Measurements from ENCODE around the gene MEGF11. TPM values are rescaled to one million over a fixed set of nuclear protein-coding genes. Genes with fewer than 3 reads are reported as not detected.

MEGF11 gene
- total RNA-seq, 1 donor from 2014 or later: not detected

- Mint-ChIP-seq H3K27ac (no peak overlapping the region), H3K9me3 (no peaks in the 10 kb centered on the region), H3K27me3 (no peaks in the 10 kb centered on the region), H3K4me1 (no peaks in the 10 kb centered on the region), H3K36me3 (ENCODE audit: low read depth) (no peaks in the 10 kb centered on the region), H3K4me3 (no peak overlapping the region)
- TF ChIP-seq, protein P1, sequence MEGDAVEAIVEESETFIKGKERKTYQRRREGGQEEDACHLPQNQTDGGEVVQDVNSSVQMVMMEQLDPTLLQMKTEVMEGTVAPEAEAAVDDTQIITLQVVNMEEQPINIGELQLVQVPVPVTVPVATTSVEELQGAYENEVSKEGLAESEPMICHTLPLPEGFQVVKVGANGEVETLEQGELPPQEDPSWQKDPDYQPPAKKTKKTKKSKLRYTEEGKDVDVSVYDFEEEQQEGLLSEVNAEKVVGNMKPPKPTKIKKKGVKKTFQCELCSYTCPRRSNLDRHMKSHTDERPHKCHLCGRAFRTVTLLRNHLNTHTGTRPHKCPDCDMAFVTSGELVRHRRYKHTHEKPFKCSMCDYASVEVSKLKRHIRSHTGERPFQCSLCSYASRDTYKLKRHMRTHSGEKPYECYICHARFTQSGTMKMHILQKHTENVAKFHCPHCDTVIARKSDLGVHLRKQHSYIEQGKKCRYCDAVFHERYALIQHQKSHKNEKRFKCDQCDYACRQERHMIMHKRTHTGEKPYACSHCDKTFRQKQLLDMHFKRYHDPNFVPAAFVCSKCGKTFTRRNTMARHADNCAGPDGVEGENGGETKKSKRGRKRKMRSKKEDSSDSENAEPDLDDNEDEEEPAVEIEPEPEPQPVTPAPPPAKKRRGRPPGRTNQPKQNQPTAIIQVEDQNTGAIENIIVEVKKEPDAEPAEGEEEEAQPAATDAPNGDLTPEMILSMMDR (IDR thresholded peaks at IDR 0.05): no peak
- ATAC-seq (ENCODE audit: low read depth): no peak
- CTCF ChIA-PET: no interaction called here
- intact Hi-C loops (cut with micrococcal nuclease): no loop called here
- DNase-seq: no peak
- POLR2A ChIA-PET: no interaction called here
These were observed 113.9 kb downstream of the MEGF11 start for GRCh38 chr15:66139591-66140207.

GRCh38 chr15:66138892-66139590 lies 114.5 kb downstream of the MEGF11 start:
- H3K9me3 Mint-ChIP-seq: no peaks in the 10 kb centered on the region

GRCh38 chr15:66138096-66138783 lies 115.3 kb downstream of the MEGF11 start:
- no peaks in the 10 kb centered on the region for H3K36me3 Mint-ChIP-seq (ENCODE audit: low read depth)
- H3K9me3 Mint-ChIP-seq: no peaks in the 10 kb centered on the region
- H3K4me1 Mint-ChIP-seq: no peaks in the 10 kb centered on the region
- intact Hi-C loops (cut with micrococcal nuclease): no loop called here
- POLR2A ChIA-PET: no interaction called here
- no peak overlapping the region for H3K27ac Mint-ChIP-seq
- DNase-seq: no peak
- H3K27me3 Mint-ChIP-seq: no peaks in the 10 kb centered on the region
- H3K4me3 Mint-ChIP-seq: no peak overlapping the region
- CTCF ChIA-PET: no interaction called here
- no peak for ATAC-seq (ENCODE audit: low read depth)
- TF ChIP-seq, protein P1 (IDR thresholded peaks at IDR 0.05): no peak

More at GRCh38 chr15:66138892-66139590, 114.5 kb downstream of the MEGF11 start:
- ChIA-PET CTCF (no interaction called here), POLR2A (no interaction called here)
- Mint-ChIP-seq H3K36me3 (ENCODE audit: low read depth) (no peaks in the 10 kb centered on the region), H3K27ac (no peak overlapping the region), H3K4me3 (no peak overlapping the region), H3K4me1 (no peaks in the 10 kb centered on the region), H3K27me3 (no peaks in the 10 kb centered on the region)
- intact Hi-C loops (cut with micrococcal nuclease): no loop called here
- no peak for ATAC-seq (ENCODE audit: low read depth)
- DNase-seq: no peak
- TF ChIP-seq, protein P1 (IDR thresholded peaks at IDR 0.05): no peak

- CTCF ChIA-PET: no interaction called here
- ATAC-seq (ENCODE audit: low read depth): no peak
These were observed 116.6 kb downstream of the MEGF11 start for GRCh38 chr15:66136948-66137347.

GRCh38 chr15:66135664-66136063 lies 117.9 kb downstream of the MEGF11 start:
- H3K9me3 Mint-ChIP-seq: no peaks in the 10 kb centered on the region
- CTCF ChIA-PET: no interaction called here
- no peaks in the 10 kb centered on the region for H3K36me3 Mint-ChIP-seq (ENCODE audit: low read depth)
- H3K27me3 Mint-ChIP-seq: peaks cover 7% of the 10 kb centered on the region
- H3K27ac Mint-ChIP-seq: no peak overlapping the region
- no peak overlapping the region for H3K4me3 Mint-ChIP-seq
- ATAC-seq (ENCODE audit: low read depth) (no peak), DNase-seq (no peak)
- POLR2A ChIA-PET: no interaction called here
- H3K4me1 Mint-ChIP-seq: no peaks in the 10 kb centered on the region
- intact Hi-C loops (cut with micrococcal nuclease): no loop called here
- TF ChIP-seq, protein P1 (IDR thresholded peaks at IDR 0.05): no peak

More at GRCh38 chr15:66136948-66137347, 116.6 kb downstream of the MEGF11 start:
- Mint-ChIP-seq H3K4me3 (no peak overlapping the region), H3K27me3 (peaks cover 7% of the 10 kb centered on the region), H3K36me3 (ENCODE audit: low read depth) (no peaks in the 10 kb centered on the region), H3K27ac (no peak overlapping the region), H3K9me3 (no peaks in the 10 kb centered on the region), H3K4me1 (no peaks in the 10 kb centered on the region)
- no peak for DNase-seq
- POLR2A ChIA-PET: no interaction called here
- intact Hi-C loops (cut with micrococcal nuclease): no loop called here
- TF ChIP-seq, protein P1 (IDR thresholded peaks at IDR 0.05): no peak
